Bronchial epithelial cell (primary cell): ENCODE results near the gene EIPR1. TPM values are rescaled to one million over a fixed set of nuclear protein-coding genes. Genes with fewer than 3 reads are reported as not detected.

Experiments
- DNase-seq: peaks from one replicate; pipeline ENCODE4 v3.0.0-alpha.2; 2010; ENCODE audit warnings: low read depth
- FAIRE-seq: peaks from 2 replicates; lab custom pipeline; 2011; peaks lifted over from hg19 to GRCh38; lab: Jason Lieb, UNC
- H3K27me3 ChIP-seq: 2 replicates; pipeline ENCODE4 v1.5.1; 2011; ENCODE audit warnings: low read length; ENCODE audit not compliant: control insufficient read depth, insufficient read depth
- H3K36me3 ChIP-seq: 2 replicates; pipeline ENCODE4 v1.5.1; 2011; ENCODE audit warnings: low read length; ENCODE audit not compliant: control insufficient read depth, insufficient read depth
- H3K4me3 ChIP-seq: 2 replicates; pipeline ENCODE4 v1.5.1; 2011; ENCODE audit warnings: mild to moderate bottlenecking, low read depth, low read length, control low read depth
- CTCF ChIP-seq: IDR thresholded peaks from 2 replicates; pipeline ENCODE4 v1.5.1; 2011; ENCODE audit warnings: mild to moderate bottlenecking, moderate library complexity, low read length, control low read depth, inconsistent platforms; ENCODE audit not compliant: insufficient read depth, severe bottlenecking
- total RNA-seq: library from RNA; depleted of rRNA; stranded (reverse); fragments of >200 nt; gene quantifications from 2 replicates; pipeline ENCODE4 v1.2.1, GENCODE V29; 2014

EIPR1 gene
- total RNA-seq, 1 donor from 2014 or later: 44.5 TPM

GRCh38 chr2:3280683-3281520, 96.7 kb downstream of the EIPR1 start:
- no peaks in the 10 kb centered on the region for H3K27me3 ChIP-seq
- FAIRE-seq: peak; percentile 64
- no peak for TF ChIP-seq CTCF
- H3K36me3 ChIP-seq: no peaks in the 10 kb centered on the region
- no peak for DNase-seq
- H3K4me3 ChIP-seq: no peak overlapping the region

- no peaks in the 10 kb centered on the region for H3K27me3 ChIP-seq
- FAIRE-seq (no peak), DNase-seq (no peak)
- no peak overlapping the region for H3K4me3 ChIP-seq
- no peak for TF ChIP-seq CTCF
- H3K36me3 ChIP-seq: no peaks in the 10 kb centered on the region
These were observed 97.4 kb downstream of the EIPR1 start for GRCh38 chr2:3280197-3280596.

- TF ChIP-seq CTCF: no peak
- Histone ChIP-seq H3K27me3 (no peaks in the 10 kb centered on the region), H3K36me3 (no peaks in the 10 kb centered on the region), H3K4me3 (no peak overlapping the region)
- FAIRE-seq: no peak
- DNase-seq: no peak
These were observed 98.2 kb downstream of the EIPR1 start for GRCh38 chr2:3279236-3279960.

GRCh38 chr2:3278521-3279218, 98.9 kb downstream of the EIPR1 start:
- DNase-seq: no peak

More at GRCh38 chr2:3278521-3279218, 98.9 kb downstream of the EIPR1 start:
- peak; percentile 55 for FAIRE-seq
- Histone ChIP-seq H3K4me3 (no peak overlapping the region), H3K27me3 (no peaks in the 10 kb centered on the region), H3K36me3 (no peaks in the 10 kb centered on the region)
- TF ChIP-seq CTCF: no peak
